GM19239 (cell line): ENCODE measurements around the gene ARFIP1.

ENCODE experiments used
- DNase-seq: peaks from one replicate; pipeline ENCODE4 v3.0.0; 2011; ENCODE audit warnings: low spot score; ENCODE audit not compliant: insufficient read length
- FAIRE-seq: peaks from 2 replicates; lab custom pipeline; 2011; peaks lifted over from hg19 to GRCh38; lab: Jason Lieb, UNC

The ARFIP1 gene

DNA sequence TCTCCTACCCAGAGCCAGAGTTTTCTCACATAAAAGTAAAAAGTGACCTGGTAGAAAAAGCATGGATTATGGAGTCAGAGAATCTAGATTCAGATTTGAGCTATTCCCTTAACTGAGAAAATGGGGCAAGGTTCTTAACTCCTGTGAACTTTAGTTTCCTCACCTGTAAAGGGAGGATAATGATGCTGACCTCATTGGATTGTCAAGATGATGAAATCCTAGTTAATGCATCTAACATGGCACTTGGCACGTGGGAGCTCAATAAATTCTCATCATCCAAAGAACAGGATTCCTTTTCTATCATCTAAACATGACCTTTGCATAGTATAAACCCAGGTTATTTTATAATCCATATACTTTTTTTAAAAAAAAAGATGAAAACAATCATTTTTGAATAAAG is 175.0 kb downstream of the ARFIP1 start:
- DNase-seq (no peak), FAIRE-seq (no peak)

DNA sequence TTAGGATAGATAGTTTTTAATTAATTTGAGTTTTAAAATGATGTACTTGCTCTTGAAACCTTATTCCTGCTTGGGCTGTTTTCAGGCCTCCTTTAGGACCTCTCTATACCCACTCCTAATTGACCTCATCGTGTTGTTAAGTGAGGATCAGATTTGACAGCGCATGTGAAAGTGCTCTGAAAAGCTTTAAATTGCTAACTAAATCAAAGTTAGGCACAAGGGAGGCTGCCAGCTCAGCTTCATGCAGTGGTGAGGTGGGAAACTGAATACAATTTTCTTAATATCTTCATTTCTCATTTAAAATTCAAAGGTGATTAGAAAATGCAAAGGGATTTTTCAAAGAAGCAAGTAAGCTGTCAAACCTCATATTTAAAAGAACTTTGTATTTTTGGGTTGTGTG is 176.4 kb downstream of the ARFIP1 start:
- DNase-seq, result no peak
- no peak for FAIRE-seq

DNA sequence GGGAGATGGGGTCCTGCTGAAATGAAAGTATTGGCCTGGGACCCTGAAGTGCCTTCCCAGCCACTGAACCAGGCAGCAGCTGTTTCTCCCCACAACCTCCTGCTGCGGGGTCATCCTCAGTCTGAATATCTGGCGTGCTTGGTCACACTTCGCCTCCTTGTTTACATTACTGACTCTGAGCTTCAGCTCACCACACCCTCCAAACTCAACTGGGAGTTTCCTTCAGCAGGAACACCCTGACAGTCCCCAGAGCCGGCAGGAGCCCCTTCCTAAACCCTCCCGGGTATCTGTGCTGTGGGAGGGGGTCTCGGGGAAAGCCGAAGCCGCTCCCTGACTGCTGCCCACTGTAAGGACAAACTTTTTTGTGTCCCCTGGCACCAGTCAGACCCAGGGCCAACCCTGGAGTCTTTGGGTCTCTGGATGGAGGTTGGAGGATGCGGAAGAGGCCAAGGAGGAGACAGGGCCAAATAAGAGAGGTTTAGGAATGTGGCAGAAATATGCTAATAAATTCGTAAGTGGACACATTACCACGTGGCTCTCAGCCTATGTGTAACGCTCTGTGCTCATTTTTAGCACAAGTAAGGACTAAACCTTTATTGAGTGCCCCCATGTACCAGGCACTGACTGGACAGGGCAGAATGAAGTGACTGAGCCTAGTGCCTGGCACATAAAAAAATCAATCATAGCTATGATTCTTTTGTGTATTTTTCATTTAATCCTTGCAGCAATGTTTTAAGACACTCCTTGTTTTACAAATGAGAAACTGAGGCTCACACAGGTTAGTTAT is 177.1 kb downstream of the ARFIP1 start:
- DNase-seq (no peak), FAIRE-seq (no peak)

- DNase-seq (no peak), FAIRE-seq (no peak)
Measured at GRCh38 chr4:152957437-152958171, 177.8 kb downstream of the ARFIP1 start.

DNA sequence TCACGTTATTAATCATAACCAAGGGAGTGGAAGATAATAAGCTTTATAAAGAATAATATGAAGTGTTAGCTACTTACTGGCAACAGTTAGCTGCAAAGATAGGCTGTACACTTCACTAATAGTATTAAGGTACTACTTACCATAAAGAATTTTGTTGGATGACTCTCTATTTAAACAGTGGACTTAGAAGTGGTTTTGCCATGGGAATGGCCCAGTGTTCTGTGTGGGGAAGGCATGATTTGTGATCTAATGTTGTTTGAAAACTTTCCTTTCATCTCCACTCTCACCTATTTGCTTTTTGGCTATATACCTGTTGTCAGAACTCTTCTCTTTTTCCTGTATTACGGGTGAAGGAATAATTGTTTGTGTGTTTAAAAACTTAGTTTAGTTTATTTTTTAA is 179.3 kb downstream of the ARFIP1 start:
- no peak for DNase-seq
- FAIRE-seq, result no peak

DNA sequence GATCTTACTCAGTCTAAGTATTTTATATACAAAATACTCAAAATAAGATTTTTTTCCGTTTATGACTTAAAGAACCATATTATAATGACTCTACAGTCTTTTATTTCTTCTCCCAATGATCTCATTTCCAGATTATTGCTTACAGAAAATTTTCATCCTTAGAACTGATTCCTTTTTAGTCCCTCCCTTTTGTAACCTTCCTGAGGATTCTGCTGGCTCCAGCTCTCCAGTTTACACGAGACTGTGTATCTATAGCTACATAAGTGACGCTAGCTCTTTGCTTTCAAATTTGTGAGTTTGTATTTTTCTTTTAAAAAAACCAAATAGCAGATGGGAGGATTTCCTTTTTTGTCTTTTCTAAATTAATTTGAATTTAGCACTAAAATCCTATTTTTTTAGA is 180.3 kb downstream of the ARFIP1 start:
- FAIRE-seq (no peak), DNase-seq (no peak)

DNA sequence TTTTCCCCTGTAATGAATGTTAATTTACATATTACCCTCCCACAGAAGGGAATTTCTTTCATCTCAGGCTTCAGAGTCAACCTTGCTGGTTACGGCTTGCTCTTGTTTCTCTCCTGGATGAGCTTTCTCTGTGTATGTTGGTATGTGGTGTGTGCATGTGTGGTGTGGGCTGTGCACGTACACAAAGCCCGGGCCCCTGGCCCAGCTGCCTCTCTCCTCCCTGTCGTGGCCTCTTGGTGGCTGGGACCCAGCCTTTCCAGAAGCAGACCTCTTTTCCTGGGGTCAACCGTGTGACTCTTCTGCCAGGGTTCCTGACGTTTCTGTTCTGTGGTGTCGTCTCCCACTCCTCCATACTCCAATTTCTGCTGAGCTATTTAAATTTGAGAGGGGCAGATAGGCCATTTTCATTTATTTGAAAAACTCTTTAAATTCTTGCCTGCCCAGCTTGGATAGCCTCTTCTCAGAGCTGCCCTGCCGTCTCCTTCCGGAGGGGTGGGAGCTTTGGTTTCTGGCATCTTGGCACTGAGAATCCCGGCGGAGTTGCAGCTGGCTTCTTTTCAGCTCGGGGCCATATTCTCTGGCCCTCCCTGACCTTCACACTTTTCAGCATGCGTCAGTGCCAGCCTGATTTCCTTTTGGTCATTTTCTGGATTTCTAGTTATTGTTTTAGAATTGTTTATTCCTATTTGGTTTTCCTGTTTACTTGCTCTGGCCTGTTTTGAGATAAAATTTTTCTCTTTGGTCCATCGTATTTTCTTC is 181.4 kb downstream of the ARFIP1 start:
- FAIRE-seq, result no peak
- DNase-seq, result no peak

- DNase-seq, result no peak
- FAIRE-seq, result no peak
Measured at GRCh38 chr4:152961773-152962115, 182.0 kb downstream of the ARFIP1 start.
